HepG2 (cell line): ENCODE measurements around the gene ZNF714. TPM values are rescaled to one million over a fixed set of nuclear protein-coding genes. Genes with fewer than 3 reads are reported as not detected.

Source experiments
- ATAC-seq: fragments of 200-7000 bp; cut with Tn5 transposase; 3 replicates; pipeline ENCODE4 v1.9.1; 2020; ENCODE audit warnings: mild to moderate bottlenecking, moderate library complexity
- BruUV-seq: library from RNA; stranded (reverse); fragments of 400-500 nt; replicated peaks from 2 replicates; lab custom pipeline; 2021; lab: Mats Ljungman, UMichigan
- CTCF ChIA-PET: fragments of 300-600 bp; formaldehyde crosslinking; extraction: SDS; loops from one replicate; lab custom pipeline; 2021; ENCODE audit warnings: low total read pairs, inconsistent platforms, low intra/inter-chr PET ratio; lab: Yijun Ruan, JAX
- POLR2A ChIA-PET: fragments of 350-600 bp; sonication (Branson Sonifier 250); formaldehyde crosslinking; loops from one replicate; lab custom pipeline; 2020; ENCODE audit warnings: antibody characterized with exemption, inconsistent platforms; lab: Yijun Ruan, JAX
- DNase-seq: peaks from one replicate; pipeline ENCODE4 v3.0.0-alpha.2; 2015; ENCODE audit warnings: low spot score
- FAIRE-seq: peaks from 3 replicates; lab custom pipeline; 2011; peaks lifted over from hg19 to GRCh38; lab: Jason Lieb, UNC
- H2AFZ ChIP-seq: one replicate; pipeline ENCODE4 v1.6.1; 2011; ENCODE audit warnings: low read length, inconsistent platforms
- H3K27ac ChIP-seq: fragments of 300-600 bp; 3 replicates; pipeline ENCODE4 v1.8.0; 2011; ENCODE audit warnings: mixed run types, mild to moderate bottlenecking, mixed read lengths, low read length, inconsistent platforms; ENCODE audit not compliant: insufficient read depth; ENCODE audit errors: extremely low read length
- H3K27me3 ChIP-seq, 2 experiments: fragments of 200-600 bp in 1 of 2; 2 replicates in 1 of 2; 3 replicates in 1 of 2; pipeline versions ENCODE4 v1.6.0 to v1.8.0; 2011; ENCODE audit warnings: low read length in 2 of 2, mild to moderate bottlenecking in 2 of 2, moderate library complexity in 2 of 2, inconsistent platforms in 1 of 2; ENCODE audit not compliant: insufficient read depth in 2 of 2, control insufficient read depth in 1 of 2
- H3K36me3 ChIP-seq, 2 experiments: fragments of 200-600 bp in 1 of 2; replicated peaks in 1 of 2; 2 replicates in 1 of 2; 3 replicates in 1 of 2; pipeline versions ENCODE4 v1.5.1 to v1.8.0; 2011; ENCODE audit warnings: low read length in 2 of 2, inconsistent platforms in 1 of 2; ENCODE audit not compliant: insufficient read depth in 2 of 2, control insufficient read depth in 1 of 2
- H3K4me1 ChIP-seq: 2 replicates; pipeline ENCODE4 v1.5.1; 2012; ENCODE audit warnings: low read length, inconsistent platforms; ENCODE audit not compliant: insufficient read depth
- H3K4me2 ChIP-seq: 2 replicates; pipeline ENCODE4 v1.6.0; 2011; ENCODE audit warnings: low read depth, low read length, inconsistent platforms
- H3K4me3 ChIP-seq, 3 experiments: fragments of 200-600 bp in 1 of 3; sonication (generic), shearing (Covaris generic) in 1 of 3; replicated peaks in 1 of 3; 2 replicates each; pipeline ENCODE4 v1.5.1; 2011 to 2016; ENCODE audit warnings: low read length in 3 of 3, inconsistent platforms in 2 of 3, low read depth in 2 of 3, mild to moderate bottlenecking in 2 of 3, control low read depth in 1 of 3, mixed read lengths in 1 of 3; ENCODE audit not compliant: insufficient read depth in 1 of 3
- H3K79me2 ChIP-seq: one replicate; pipeline ENCODE4 v1.6.1; 2011; ENCODE audit warnings: low read length, inconsistent platforms; ENCODE audit not compliant: insufficient read depth
- H3K9ac ChIP-seq: 2 replicates; pipeline ENCODE4 v1.6.0; 2011; ENCODE audit warnings: mild to moderate bottlenecking, low read depth, low read length, inconsistent platforms; ENCODE audit not compliant: insufficient read depth
- H3K9me3 ChIP-seq: 2 replicates; pipeline ENCODE4 v1.5.1; 2012; ENCODE audit warnings: mild to moderate bottlenecking, low read length
- H4K20me1 ChIP-seq: 2 replicates; pipeline ENCODE4 v1.6.0; 2011; ENCODE audit warnings: inconsistent platforms, mild to moderate bottlenecking, low read length, moderate library complexity; ENCODE audit not compliant: insufficient read depth
- ELF1 ChIP-seq: sonication (generic); formaldehyde crosslinking; IDR thresholded peaks from 2 replicates; pipeline ENCODE4 v1.4.0; 2020; ENCODE audit warnings: missing genetic modification reagents
- FOXK1 ChIP-seq: sonication (generic); formaldehyde crosslinking; IDR thresholded peaks from 2 replicates; pipeline ENCODE4 v1.4.0; 2020; ENCODE audit warnings: low read depth, missing genetic modification reagents, borderline replicate concordance
- FOXP1 ChIP-seq, 2 experiments: fragments of 450-650 bp in 1 of 2; IDR thresholded peaks; 2 replicates each; pipeline ENCODE4 v1.6.1; 2017 to 2018; ENCODE audit warnings: antibody characterized with exemption in 1 of 2
- KLF9 ChIP-seq: IDR thresholded peaks from 2 replicates; pipeline ENCODE4 v1.6.1; 2016; ENCODE audit warnings: low read depth
- NFIB ChIP-seq: sonication (generic); formaldehyde crosslinking; IDR thresholded peaks from 2 replicates; pipeline ENCODE4 v1.9.0; 2021; ENCODE audit warnings: missing genetic modification reagents, mild to moderate bottlenecking, borderline replicate concordance
- PPARG ChIP-seq: conservative IDR thresholded peaks from 2 replicates; pipeline ENCODE4 v1.6.1; 2016; ENCODE audit warnings: missing biosample characterization, missing genetic modification reagents
- RORA ChIP-seq: sonication (generic); formaldehyde crosslinking; IDR thresholded peaks from 2 replicates; pipeline ENCODE4 v1.5.0; 2020; ENCODE audit warnings: mild to moderate bottlenecking, missing genetic modification reagents, moderate library complexity
- SIN3B ChIP-seq: fragments of 150-350 bp; IDR thresholded peaks from 2 replicates; pipeline ENCODE4 v1.6.1; 2014; ENCODE audit warnings: low read length
- XRCC5 ChIP-seq: fragments of 200-400 bp; formaldehyde crosslinking; optimal IDR thresholded peaks from 2 replicates; pipeline ENCODE3; 2017; ENCODE audit warnings: mild to moderate bottlenecking, low read length
- ZBTB3 ChIP-seq: sonication (generic); formaldehyde crosslinking; IDR thresholded peaks from 2 replicates; pipeline ENCODE4 v1.4.0; 2020; ENCODE audit warnings: low read depth, mild to moderate bottlenecking, moderate library complexity, missing genetic modification reagents, borderline replicate concordance
- ZNF407 ChIP-seq: sonication (generic); formaldehyde crosslinking; IDR thresholded peaks from one replicate; pipeline ENCODE4 v1.5.1; 2020; ENCODE audit warnings: mild to moderate bottlenecking, missing genetic modification reagents; ENCODE audit errors: not compliant biosample characterization
- ZNF670 ChIP-seq: sonication (generic); formaldehyde crosslinking; IDR thresholded peaks from 2 replicates; pipeline ENCODE4 v1.8.0; 2022; ENCODE audit warnings: mild to moderate bottlenecking, missing genetic modification reagents, borderline replicate concordance
- ZNF703 ChIP-seq: sonication (generic); formaldehyde crosslinking; IDR thresholded peaks from 2 replicates; pipeline ENCODE4 v1.5.1; 2020; ENCODE audit warnings: missing genetic modification reagents, mild to moderate bottlenecking, moderate library complexity, borderline replicate concordance
- ZNF83 ChIP-seq: sonication (generic); formaldehyde crosslinking; IDR thresholded peaks from 2 replicates; pipeline ENCODE4 v1.4.0; 2020; ENCODE audit warnings: missing genetic modification reagents, mild to moderate bottlenecking, borderline replicate concordance
- in situ Hi-C: cut with HindIII; loops from 2 replicates; pipeline ENCODE4 v1.10.0; 2017; ENCODE audit warnings: low pct_unique_long_range_greater_than_20kb; ENCODE audit not compliant: extremely low pct_ligation_motif_present
- intact Hi-C: fragments of 100-400 bp; cut with micrococcal nuclease; formaldehyde crosslinking; loops from one replicate; pipeline ENCODE4 v1.10.0; 2022; ENCODE audit not compliant: unreplicated experiment
- polyA plus RNA-seq, 8 experiments: library from polyadenylated mRNA; depleted of rRNA in 3 of 8; stranded (reverse) in 7 of 8; unstranded in 1 of 8; fragments of >200 nt; fragmentation: Illumina TruSeq in 4 of 8; extraction: Trizol in 4 of 8; gene quantifications; 2 replicates each; pipeline versions ENCODE4 v1.2.1 to v1.2.3, GENCODE V29; 2011 to 2016; ENCODE audit warnings: low read depth in 4 of 8, missing spikeins in 1 of 8, mixed read lengths in 1 of 8; ENCODE audit not compliant: insufficient read depth in 1 of 8
- total RNA-seq, 5 experiments: library from RNA; depleted of rRNA; stranded (reverse); fragments of >200 nt; fragmentation: Illumina TruSeq; extraction: Trizol; gene quantifications; 2 replicates each; pipeline ENCODE4 v1.2.3, GENCODE V29; 2016; ENCODE audit warnings: low read depth in 1 of 5

Gene ZNF714
- total and polyA plus RNA-seq, 2 of the 13 experiments (the other 11 are each of a cell fraction or from before 2014, with no cell fraction given), result 6.7 to 27.8 TPM

- DNase-seq (no peak), FAIRE-seq (no peak), ATAC-seq (no peak)
- no TSS peak for BruUV-seq
- Histone ChIP-seq H4K20me1 (no peaks in the 10 kb centered on the region), H3K4me1 (no peaks in the 10 kb centered on the region), H3K9me3 (peaks cover 6% of the 10 kb centered on the region; the same call in 1 of the 2 replicates), H2AFZ (no peak overlapping the region), H3K4me2 (no peak overlapping the region), H3K9ac (no peak overlapping the region), H3K79me2 (no peaks in the 10 kb centered on the region), H3K36me3 (peaks cover 2 to 24% of the 10 kb centered on the region in 2 experiments; a peak in 2 of 5 replicates), H3K4me3 (no peak overlapping the region), H3K27me3 (no peaks in the 10 kb centered on the region; a peak in 1 of 5 replicates), H3K27ac (no peak overlapping the region)
- ChIA-PET POLR2A (no interaction called here), CTCF (no interaction called here)
- intact Hi-C loops (no loop called here), in situ Hi-C loops (no loop called here)
- TF ChIP-seq FOXP1 (IDR thresholded peaks at IDR 0.05) (no peak), FOXP1 (CRISPR knock-in tag; IDR thresholded peaks at IDR 0.05) (no peak), ZNF83 (CRISPR knock-in tag) (no peak), ZNF670 (CRISPR knock-in tag) (no peak), PPARG (CRISPR knock-in tag) (no peak), ZNF703 (no peak), FOXK1 (no peak), SIN3B (no peak), RORA (no peak), ZNF407 (no peak), XRCC5 (no peak), KLF9 (CRISPR knock-in tag) (no peak), ZBTB3 (CRISPR knock-in tag) (no peak), ELF1 (no peak), NFIB (CRISPR knock-in tag) (no peak)
These were observed 33.4 kb downstream of the ZNF714 start for GRCh38 chr19:21115430-21115829.
